HCT116 (cell line): Measurements from ENCODE around the gene SIGMAR1. TPM values are rescaled to one million over a fixed set of nuclear protein-coding genes. Genes with fewer than 3 reads are reported as not detected.

ENCODE experiments used
- ATAC-seq: fragments of 200-7000 bp; cut with Tn5 transposase; 2 replicates; pipeline ENCODE4 v1.9.1; 2020; ENCODE audit warnings: mild to moderate bottlenecking, moderate library complexity
- BruUV-seq: library from RNA; stranded (reverse); fragments of 400-500 nt; replicated peaks from 2 replicates; lab custom pipeline; 2021; lab: Mats Ljungman, UMichigan
- CTCF ChIA-PET: fragments of 300-600 bp; sonication (Branson Sonifier 250); formaldehyde crosslinking; loops from one replicate; lab custom pipeline; 2021; ENCODE audit warnings: antibody characterized with exemption; lab: Charles Lee
- POLR2A ChIA-PET: fragments of 300-600, 350-600 bp; sonication (Branson Sonifier 250); formaldehyde crosslinking; loops from one replicate; lab custom pipeline; 2021; ENCODE audit warnings: antibody characterized with exemption; lab: Charles Lee
- RAD21 ChIA-PET, 2 experiments: fragments of 300-600 bp; sonication (Branson Sonifier 250); formaldehyde crosslinking; loops; one replicate each; lab custom pipeline; 2023; ENCODE audit warnings: low total read pairs in 2 of 2; ENCODE audit not compliant: uncharacterized antibody in 2 of 2, unreplicated experiment in 2 of 2, low non-redundant PET in 1 of 2; lab: Charles Lee
- DNase-seq: peaks from one replicate; pipeline ENCODE4 v3.0.0-alpha.2; 2010; ENCODE audit warnings: low read depth, low spot score
- H2AFZ ChIP-seq: fragments of 200-600 bp; shearing (Covaris generic), sonication (generic); 2 replicates; pipeline ENCODE4 v1.6.1; 2017; ENCODE audit warnings: low read depth, mixed run types, mixed read lengths, antibody characterized with exemption, low read length; ENCODE audit not compliant: poor library complexity, severe bottlenecking
- H3K27ac ChIP-seq: 2 replicates; pipeline ENCODE4 v1.5.1; 2012; ENCODE audit warnings: low read depth, low read length
- H3K27me3 ChIP-seq: fragments of 200-600 bp; sonication (generic); 2 replicates; pipeline ENCODE4 v1.6.1; 2016; ENCODE audit warnings: mixed run types, low read length, mixed read lengths; ENCODE audit not compliant: insufficient read depth
- H3K36me3 ChIP-seq, 2 experiments: fragments of 200-500 bp in 1 of 2; fragments of 200-600 bp in 1 of 2; sonication (Bioruptor generic) in 1 of 2; sonication (generic) in 1 of 2; 2 replicates each; pipeline versions ENCODE4 v1.5.1 to v1.6.1; 2014 to 2016; ENCODE audit warnings: low read length in 2 of 2, inconsistent platforms in 1 of 2, mixed read lengths in 1 of 2, mixed run types in 1 of 2; ENCODE audit not compliant: insufficient read depth in 2 of 2, control insufficient read depth in 1 of 2
- H3K4me1 ChIP-seq, 2 experiments: fragments of 200-600 bp in 1 of 2; sonication (generic) in 1 of 2; 2 replicates each; pipeline versions ENCODE4 v1.5.1 to v1.6.1; 2012 to 2017; ENCODE audit warnings: low read length in 2 of 2, inconsistent platforms in 1 of 2, mild to moderate bottlenecking in 1 of 2, mixed read lengths in 1 of 2, mixed run types in 1 of 2, moderate library complexity in 1 of 2; ENCODE audit not compliant: insufficient read depth in 2 of 2, control insufficient read depth in 1 of 2
- H3K4me2 ChIP-seq: fragments of 200-600 bp; sonication (generic); 2 replicates; pipeline ENCODE4 v1.6.1; 2017; ENCODE audit warnings: mixed run types, low read length, mixed read lengths
- H3K4me3 ChIP-seq, 2 experiments: fragments of 200-600 bp in 1 of 2; sonication (generic) in 1 of 2; replicated peaks in 1 of 2; 2 replicates each; pipeline ENCODE4 v1.5.1; 2011 to 2016; ENCODE audit warnings: low read length in 2 of 2, control low read depth in 1 of 2, low read depth in 1 of 2, mild to moderate bottlenecking in 1 of 2, mixed read lengths in 1 of 2, mixed run types in 1 of 2
- H3K79me2 ChIP-seq: fragments of 200-600 bp; sonication (generic); 2 replicates; pipeline ENCODE4 v1.6.1; 2017; ENCODE audit warnings: mild to moderate bottlenecking, mixed run types, low read length, moderate library complexity, mixed read lengths; ENCODE audit not compliant: insufficient read depth
- H3K9ac ChIP-seq: fragments of 200-600 bp; sonication (generic); 2 replicates; pipeline ENCODE4 v1.6.1; 2016; ENCODE audit warnings: low read length, mixed read lengths
- H3K9me2 ChIP-seq: fragments of 200-600 bp; sonication (generic), shearing (Covaris generic); 2 replicates; pipeline ENCODE4 v1.6.1; 2017; ENCODE audit warnings: mixed run types, mild to moderate bottlenecking, moderate library complexity; ENCODE audit not compliant: insufficient read depth
- H3K9me3 ChIP-seq, 2 experiments: fragments of 200-500 bp in 1 of 2; fragments of 200-600 bp in 1 of 2; sonication (Bioruptor generic) in 1 of 2; sonication (generic) in 1 of 2; 2 replicates each; pipeline ENCODE4 v1.6.1; 2014 to 2017; ENCODE audit warnings: low read length in 2 of 2, mixed read lengths in 2 of 2, inconsistent platforms in 1 of 2, low read depth in 1 of 2, mild to moderate bottlenecking in 1 of 2, mixed run types in 1 of 2, moderate library complexity in 1 of 2; ENCODE audit not compliant: control insufficient read depth in 1 of 2, insufficient read depth in 1 of 2
- H4K20me1 ChIP-seq: fragments of 200-600 bp; sonication (generic), shearing (Covaris generic); 2 replicates; pipeline ENCODE4 v1.6.1; 2017; ENCODE audit warnings: mixed run types, mild to moderate bottlenecking, moderate library complexity; ENCODE audit not compliant: insufficient read depth
- CBX3 ChIP-seq: IDR thresholded peaks from 2 replicates; pipeline ENCODE4 v1.6.1; 2012; ENCODE audit warnings: low read depth
- EGR1 ChIP-seq: IDR thresholded peaks from 2 replicates; pipeline ENCODE4 v1.6.1; 2012; ENCODE audit warnings: low read depth
- EZH2 ChIP-seq: fragments of 200-600 bp; sonication (generic); IDR thresholded peaks from 2 replicates; pipeline ENCODE4 v1.6.1; 2017; ENCODE audit warnings: antibody characterized with exemption, mixed run types
- EZH2phosphoT487 ChIP-seq: fragments of 200-600 bp; IDR thresholded peaks from 2 replicates; pipeline ENCODE4 v1.6.1; 2018; ENCODE audit warnings: antibody characterized with exemption, borderline replicate concordance
- JUND ChIP-seq: IDR thresholded peaks from 2 replicates; pipeline ENCODE4 v1.6.1; 2012
- RAD21 ChIP-seq: IDR thresholded peaks from 2 replicates; pipeline ENCODE4 v1.6.1; 2012; ENCODE audit warnings: low read depth, mild to moderate bottlenecking
- REST ChIP-seq: IDR thresholded peaks from 2 replicates; pipeline ENCODE4 v1.6.1; 2012; ENCODE audit warnings: low read depth
- SIN3A ChIP-seq: IDR thresholded peaks from 2 replicates; pipeline ENCODE4 v1.6.1; 2012; ENCODE audit warnings: low read depth
- SP1 ChIP-seq: IDR thresholded peaks from 2 replicates; pipeline ENCODE4 v1.6.1; 2012; ENCODE audit warnings: low read depth
- TCF7L2 ChIP-seq: IDR thresholded peaks from 2 replicates; pipeline ENCODE4 v1.7.0; 2011; ENCODE audit warnings: borderline replicate concordance, inconsistent platforms; ENCODE audit not compliant: insufficient read depth, insufficient read length; ENCODE audit errors: extremely low read depth
- ZBTB33 ChIP-seq: IDR thresholded peaks from 2 replicates; pipeline ENCODE4 v1.6.1; 2011; ENCODE audit warnings: mild to moderate bottlenecking, low read length, moderate library complexity; ENCODE audit not compliant: insufficient replicate concordance; ENCODE audit errors: extremely low read depth
- ZFX ChIP-seq: fragments of 450-650 bp; IDR thresholded peaks from 2 replicates; pipeline ENCODE4 v1.6.1; 2017
- ZNF274 ChIP-seq: fragments of 200-500 bp; sonication (Bioruptor generic); IDR thresholded peaks from 2 replicates; pipeline ENCODE4 v1.6.1; 2014; ENCODE audit warnings: mild to moderate bottlenecking, low read depth, low read length, inconsistent platforms
- intact Hi-C: fragments of 100-400 bp; cut with micrococcal nuclease; formaldehyde crosslinking; loops from 2 replicates; pipeline ENCODE4 v1.10.0; 2022
- total RNA-seq: library from RNA; stranded (reverse); gene quantifications from one replicate; pipeline ENCODE4 v1.2.1, GENCODE V29; 2021; ENCODE audit not compliant: unreplicated experiment
- TF ChIP-seq, protein P1 (sequence below), 3 experiments: fragments of 200-600 bp in 1 of 3; sonication (generic) in 1 of 3; IDR thresholded peaks in 2 of 3; conservative IDR thresholded peaks in 1 of 3; 2 replicates each; pipeline ENCODE4 v1.5.1; 2012 to 2017; ENCODE audit warnings: low read depth in 2 of 3, low read length in 2 of 3, antibody characterized with exemption in 1 of 3, borderline replicate concordance in 1 of 3, control low read depth in 1 of 3, mild to moderate bottlenecking in 1 of 3, mixed read lengths in 1 of 3, mixed run types in 1 of 3, moderate library complexity in 1 of 3; ENCODE audit not compliant: insufficient read depth in 1 of 3

SIGMAR1 gene
- total RNA-seq, 1 experiment from 2014 or later = 109 TPM

- Histone ChIP-seq H3K27me3 (no peaks in the 10 kb centered on the region), H3K9ac (no peak overlapping the region), H3K9me2 (no peaks in the 10 kb centered on the region), H3K4me2 (no peak overlapping the region), H3K4me3 (no peak overlapping the region), H3K4me1 (no peaks in the 10 kb centered on the region), H3K27ac (no peak overlapping the region), H3K9me3 (no peaks in the 10 kb centered on the region), H3K36me3 (no peaks in the 10 kb centered on the region), H2AFZ (no peak overlapping the region), H3K79me2 (no peaks in the 10 kb centered on the region), H4K20me1 (no peaks in the 10 kb centered on the region)
- CTCF ChIA-PET = interaction anchor here (1.4 kb wide), 1 partner anchor 14 kb away, joined by 3 read pairs; no protein-coding TSS in a partner anchor
- ATAC-seq (no peak), DNase-seq (no peak)
- no peak for TF ChIP-seq RAD21
- no peak for TF ChIP-seq EGR1
- TF ChIP-seq EZH2phosphoT487 = no peak
- no peak for TF ChIP-seq REST
- TF ChIP-seq TCF7L2 = no peak
- no peak for TF ChIP-seq ZFX
- no peak for TF ChIP-seq ZBTB33
- TF ChIP-seq CBX3 = no peak
- TF ChIP-seq, protein P1, sequence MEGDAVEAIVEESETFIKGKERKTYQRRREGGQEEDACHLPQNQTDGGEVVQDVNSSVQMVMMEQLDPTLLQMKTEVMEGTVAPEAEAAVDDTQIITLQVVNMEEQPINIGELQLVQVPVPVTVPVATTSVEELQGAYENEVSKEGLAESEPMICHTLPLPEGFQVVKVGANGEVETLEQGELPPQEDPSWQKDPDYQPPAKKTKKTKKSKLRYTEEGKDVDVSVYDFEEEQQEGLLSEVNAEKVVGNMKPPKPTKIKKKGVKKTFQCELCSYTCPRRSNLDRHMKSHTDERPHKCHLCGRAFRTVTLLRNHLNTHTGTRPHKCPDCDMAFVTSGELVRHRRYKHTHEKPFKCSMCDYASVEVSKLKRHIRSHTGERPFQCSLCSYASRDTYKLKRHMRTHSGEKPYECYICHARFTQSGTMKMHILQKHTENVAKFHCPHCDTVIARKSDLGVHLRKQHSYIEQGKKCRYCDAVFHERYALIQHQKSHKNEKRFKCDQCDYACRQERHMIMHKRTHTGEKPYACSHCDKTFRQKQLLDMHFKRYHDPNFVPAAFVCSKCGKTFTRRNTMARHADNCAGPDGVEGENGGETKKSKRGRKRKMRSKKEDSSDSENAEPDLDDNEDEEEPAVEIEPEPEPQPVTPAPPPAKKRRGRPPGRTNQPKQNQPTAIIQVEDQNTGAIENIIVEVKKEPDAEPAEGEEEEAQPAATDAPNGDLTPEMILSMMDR (IDR thresholded peaks at IDR 0.05 in 2 of 3, conservative IDR thresholded peaks at IDR 0.05 in 1 of 3; ENCODE audit: borderline replicate concordance in 1 of 3, insufficient read depth in 1 of 3, low read depth in 2 of 3, low read length in 2 of 3) = no peak
- no peak for TF ChIP-seq SP1
- TF ChIP-seq SIN3A = no peak
- TF ChIP-seq ZNF274 = no peak
- no peak for TF ChIP-seq EZH2
- TF ChIP-seq JUND = no peak
- RAD21 ChIA-PET = no interaction called here
- BruUV-seq = no TSS peak
- intact Hi-C loops = no loop called here
- POLR2A ChIA-PET = interaction anchor here (0.6 kb wide), 1 partner anchor 13 kb away, joined by 7 read pairs; no protein-coding TSS in a partner anchor
Measured at GRCh38 chr9:34684816-34685215, 47.2 kb upstream of the SIGMAR1 start.
